HUES64 (cell line): ENCODE data around the gene TMEFF2.
"Not testable (repeated sequence)": the region's sequence is repeated elsewhere in the genome, so short reads cannot be mapped to it uniquely, and the experiment has no call there.

Experiments
- H3K27ac ChIP-seq: 2 replicates; pipeline ENCODE4 v1.7.0; 2013; ENCODE audit warnings: low read depth, low read length, inconsistent platforms
- H3K27me3 ChIP-seq: 2 replicates; pipeline ENCODE4 v1.6.1; 2013; ENCODE audit warnings: mild to moderate bottlenecking, low read length; ENCODE audit not compliant: insufficient read depth
- H3K36me3 ChIP-seq: 2 replicates; pipeline ENCODE4 v1.6.1; 2013; ENCODE audit warnings: mild to moderate bottlenecking, low read length; ENCODE audit not compliant: insufficient read depth
- H3K4me1 ChIP-seq: 2 replicates; pipeline ENCODE4 v1.6.1; 2013; ENCODE audit warnings: mild to moderate bottlenecking, low read length, moderate library complexity; ENCODE audit not compliant: insufficient read depth
- H3K4me3 ChIP-seq: 2 replicates; pipeline ENCODE4 v1.5.1; 2013; ENCODE audit warnings: mild to moderate bottlenecking, low read length, moderate library complexity
- H3K9ac ChIP-seq: 2 replicates; pipeline ENCODE4 v1.6.1; 2013; ENCODE audit warnings: mild to moderate bottlenecking, low read depth, low read length
- H3K9me3 ChIP-seq: 2 replicates; pipeline ENCODE4 v1.6.1; 2013; ENCODE audit warnings: low read depth, low read length; ENCODE audit not compliant: insufficient read depth
- WGBS: fragments of 150-250, 120-280 bp; methylation state at CpG from one replicate; pipeline ENCODE4 v1.1.7; 2013; ENCODE audit warnings: missing lambda C conversion rate; 5-methylcytosine and 5-hydroxymethylcytosine counted together

TMEFF2 gene

GRCh38 chr2:192126912-192127311, 67.8 kb downstream of the TMEFF2 start:
- H3K27me3 ChIP-seq, result no peaks in the 10 kb centered on the region
- H3K36me3 ChIP-seq, result no peaks in the 10 kb centered on the region
- H3K9me3 ChIP-seq, result no peaks in the 10 kb centered on the region
- H3K27ac ChIP-seq, result no peak overlapping the region
- no peak overlapping the region for H3K9ac ChIP-seq
- H3K4me3 ChIP-seq, result no peak overlapping the region
- H3K4me1 ChIP-seq, result peaks cover 18% of the 10 kb centered on the region; the same call in 1 of the 2 replicates

- H3K27me3 ChIP-seq, result no peaks in the 10 kb centered on the region
- no peak overlapping the region for H3K27ac ChIP-seq
- no peaks in the 10 kb centered on the region for H3K9me3 ChIP-seq
- peaks cover 18% of the 10 kb centered on the region; the same call in 1 of the 2 replicates for H3K4me1 ChIP-seq
- WGBS, result 0% methylated on average over 1 of the region's 1 CpG
- no peak overlapping the region for H3K4me3 ChIP-seq
- H3K9ac ChIP-seq, result no peak overlapping the region
- no peaks in the 10 kb centered on the region for H3K36me3 ChIP-seq
These were observed 68.3 kb downstream of the TMEFF2 start for GRCh38 chr2:192126426-192126825.

GRCh38 chr2:192124571-192124970, 70.2 kb downstream of the TMEFF2 start:
- Histone ChIP-seq H3K9me3 (no peaks in the 10 kb centered on the region), H3K4me3 (no peak overlapping the region), H3K4me1 (peaks cover 11% of the 10 kb centered on the region; the same call in 1 of the 2 replicates), H3K36me3 (no peaks in the 10 kb centered on the region), H3K27me3 (no peaks in the 10 kb centered on the region), H3K9ac (no peak overlapping the region), H3K27ac (no peak overlapping the region)
- WGBS, result 100% methylated on average over 1 of the region's 1 CpG

GRCh38 chr2:192123847-192124246, 70.9 kb downstream of the TMEFF2 start:
- no peak overlapping the region for H3K9ac ChIP-seq
- H3K36me3 ChIP-seq, result no peaks in the 10 kb centered on the region
- H3K4me3 ChIP-seq, result no peak overlapping the region
- H3K27me3 ChIP-seq, result no peaks in the 10 kb centered on the region
- no peak overlapping the region for H3K27ac ChIP-seq
- 0 out of 2 replicates have a peak, but pooled peaks cover 5% of the 10 kb centered on the region for H3K4me1 ChIP-seq
- no peaks in the 10 kb centered on the region for H3K9me3 ChIP-seq

GRCh38 chr2:192122946-192123345, 71.8 kb downstream of the TMEFF2 start:
- no peak overlapping the region for H3K4me3 ChIP-seq
- no peaks in the 10 kb centered on the region for H3K9me3 ChIP-seq
- no peak overlapping the region for H3K27ac ChIP-seq
- no peak overlapping the region for H3K9ac ChIP-seq
- no peaks in the 10 kb centered on the region for H3K36me3 ChIP-seq
- no peaks in the 10 kb centered on the region for H3K4me1 ChIP-seq
- H3K27me3 ChIP-seq, result no peaks in the 10 kb centered on the region

- no peaks in the 10 kb centered on the region for H3K27me3 ChIP-seq
- no peak overlapping the region for H3K27ac ChIP-seq
- H3K4me3 ChIP-seq, result no peak overlapping the region
- H3K4me1 ChIP-seq, result no peaks in the 10 kb centered on the region
- H3K36me3 ChIP-seq, result no peaks in the 10 kb centered on the region
- H3K9ac ChIP-seq, result no peak overlapping the region
- WGBS, result 94% methylated on average over 1 of the region's 1 CpG
- H3K9me3 ChIP-seq, result peaks cover 5% of the 10 kb centered on the region; the same call in 1 of the 2 replicates
These were observed 72.6 kb downstream of the TMEFF2 start for GRCh38 chr2:192122141-192122540.

- H3K27ac ChIP-seq, result no peak overlapping the region
- peaks cover 7% of the 10 kb centered on the region; the same call in 1 of the 2 replicates for H3K9me3 ChIP-seq
- no peak overlapping the region for H3K9ac ChIP-seq
- no peaks in the 10 kb centered on the region for H3K4me1 ChIP-seq
- no peak overlapping the region for H3K4me3 ChIP-seq
- 100% methylated on average over 1 of the region's 1 CpG for WGBS
- no peaks in the 10 kb centered on the region for H3K36me3 ChIP-seq
- H3K27me3 ChIP-seq, result no peaks in the 10 kb centered on the region
These were observed 75.2 kb downstream of the TMEFF2 start for GRCh38 chr2:192119536-192119935.

- Histone ChIP-seq H3K36me3 (no peaks in the 10 kb centered on the region), H3K27me3 (no peaks in the 10 kb centered on the region), H3K4me3 (no peak overlapping the region), H3K9ac (no peak overlapping the region), H3K4me1 (no peaks in the 10 kb centered on the region), H3K27ac (no peak overlapping the region), H3K9me3 (peaks cover 7% of the 10 kb centered on the region; the same call in 1 of the 2 replicates)
- WGBS, result 86% methylated on average over 2 of the region's 2 CpGs
These were observed 77.0 kb downstream of the TMEFF2 start for GRCh38 chr2:192117705-192118104.

- not testable (repeated sequence) for H3K9me3 ChIP-seq, H3K36me3 ChIP-seq, H3K4me1 ChIP-seq, H3K9ac ChIP-seq, H3K4me3 ChIP-seq, H3K27me3 ChIP-seq
- peak overlapping the region; percentile 52; the same call in 1 of the 2 replicates for H3K27ac ChIP-seq
- WGBS, result 66% methylated on average over 2 of the region's 2 CpGs
These were observed 83.2 kb downstream of the TMEFF2 start for GRCh38 chr2:192111536-192111935.

- H3K36me3 ChIP-seq, result no peaks in the 10 kb centered on the region
- no peak overlapping the region for H3K9ac ChIP-seq
- H3K9me3 ChIP-seq, result no peaks in the 10 kb centered on the region
- H3K4me3 ChIP-seq, result no peak overlapping the region
- H3K27me3 ChIP-seq, result no peaks in the 10 kb centered on the region
- no peak overlapping the region for H3K27ac ChIP-seq
- H3K4me1 ChIP-seq, result no peaks in the 10 kb centered on the region
These were observed 95.0 kb downstream of the TMEFF2 start for GRCh38 chr2:192099742-192100141.

DNA sequence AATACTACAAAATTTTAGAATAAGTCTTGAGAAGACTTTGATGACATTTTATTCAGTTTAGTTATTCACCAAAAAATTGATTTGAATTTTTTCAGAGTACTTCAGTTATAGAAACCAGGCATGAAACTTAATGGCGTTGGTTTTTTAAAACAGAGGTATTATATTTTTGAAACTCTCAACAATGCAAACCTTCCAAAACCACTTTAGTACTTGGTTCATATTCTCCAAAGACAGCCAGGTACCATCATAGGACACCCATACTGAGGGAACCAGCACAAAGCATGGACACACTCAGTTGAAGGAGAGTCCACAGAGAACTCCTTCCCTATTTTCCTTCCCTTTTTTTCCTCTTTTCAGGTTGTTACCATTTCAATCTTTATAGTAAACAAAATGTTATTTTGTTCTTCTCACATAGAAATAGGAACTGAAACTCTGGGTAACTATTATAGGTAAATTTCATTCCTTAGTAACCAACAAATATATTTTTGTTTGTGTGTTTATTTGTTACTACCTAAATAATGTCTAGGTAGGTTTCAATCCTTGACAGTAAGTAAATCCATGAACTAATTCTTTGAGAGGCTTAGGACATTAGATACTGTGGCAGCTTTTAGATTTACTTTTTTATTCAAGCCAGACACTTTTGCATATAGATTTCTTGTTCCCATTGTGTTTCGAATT, 95.8 kb downstream of the TMEFF2 start:
- H3K9ac ChIP-seq, result no peak overlapping the region
- no peak overlapping the region for H3K27ac ChIP-seq
- no peak overlapping the region for H3K4me3 ChIP-seq
- no peaks in the 10 kb centered on the region for H3K9me3 ChIP-seq
- H3K36me3 ChIP-seq, result no peaks in the 10 kb centered on the region
- WGBS, result 100% methylated on average over 1 of the region's 2 CpGs
- no peaks in the 10 kb centered on the region for H3K27me3 ChIP-seq
- H3K4me1 ChIP-seq, result no peaks in the 10 kb centered on the region

GRCh38 chr2:192091476-192091875, 103.3 kb downstream of the TMEFF2 start:
- no peak overlapping the region for H3K9ac ChIP-seq
- WGBS, result 100% methylated on average over 1 of the region's 1 CpG
- H3K27me3 ChIP-seq, result no peaks in the 10 kb centered on the region
- no peaks in the 10 kb centered on the region for H3K36me3 ChIP-seq
- H3K4me3 ChIP-seq, result no peak overlapping the region
- H3K4me1 ChIP-seq, result peaks cover 5% of the 10 kb centered on the region; the same call in 1 of the 2 replicates
- no peak overlapping the region for H3K27ac ChIP-seq
- H3K9me3 ChIP-seq, result no peaks in the 10 kb centered on the region
